ENCODE results near the gene TFAP2E.

GRCh38 chr1:35603941-35604340, 30.8 kb downstream of the TFAP2E start:
- TF ChIP-seq EZH2 (IDR thresholded peaks at IDR 0.05; ENCODE audit: borderline replicate concordance) (no peak), CTCF (IDR thresholded peaks at IDR 0.05; ENCODE audit: poor library complexity) (no peak), EZH2phosphoT487 (IDR thresholded peaks at IDR 0.05; ENCODE audit: low read depth, severe bottlenecking, unreplicated experiment) (no peak)
